GM21737 (cell line): ENCODE results near the gene FOXD4L3.
"Not testable (repeated sequence)": the region's sequence is repeated elsewhere in the genome, so short reads cannot be mapped to it uniquely, and the experiment has no call there.

ENCODE experiments used
- ATAC-seq: cut with Tn5 transposase; IDR thresholded peaks from one replicate; pipeline ENCODE4 v1.9.1; 2021; ENCODE audit warnings: mild to moderate bottlenecking, moderate library complexity; ENCODE audit not compliant: unreplicated experiment

The FOXD4L3 gene

GRCh38 chr9:68302567-68302966 lies at the start of gene FOXD4L3:
Gene FOXD4L3, plus strand, starts transcription at chr9:68302867. Its CDS starts 85 bp downstream, at chr9:68302952.
- not testable (repeated sequence) for ATAC-seq

GRCh38 chr9:68281041-68281440 lies 21.6 kb upstream of the FOXD4L3 start:
- not testable (repeated sequence) for ATAC-seq

GRCh38 chr9:68303771-68304170 lies 1.1 kb downstream of the FOXD4L3 start:
- not testable (repeated sequence) for ATAC-seq

DNA sequence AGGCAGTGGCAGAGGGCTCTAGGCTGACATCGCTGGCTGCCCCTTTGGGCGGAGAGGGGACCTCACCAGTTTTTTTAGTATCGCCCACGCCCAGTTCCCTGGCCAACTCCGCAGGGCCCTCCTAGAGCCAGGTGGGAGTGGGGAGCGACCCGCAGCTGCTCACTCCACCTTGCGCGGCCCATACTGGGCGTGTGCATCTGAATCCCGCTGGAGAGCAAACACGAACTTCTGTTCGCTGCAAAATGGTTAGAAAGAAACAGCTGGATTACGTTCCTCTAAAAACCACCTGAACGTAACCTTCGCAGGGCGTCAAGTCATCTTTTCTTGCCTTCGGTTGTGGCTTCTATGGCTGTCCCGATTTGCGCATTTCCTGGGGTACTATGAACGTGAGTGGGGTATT lies 1.5 kb downstream of the FOXD4L3 start:
- ATAC-seq = not testable (repeated sequence)

- ATAC-seq = not testable (repeated sequence)
Observed at GRCh38 chr9:68304777-68305176, 2.1 kb downstream of the FOXD4L3 start.

- not testable (repeated sequence) for ATAC-seq
Observed at GRCh38 chr9:68305680-68306285, 3.1 kb downstream of the FOXD4L3 start.

DNA sequence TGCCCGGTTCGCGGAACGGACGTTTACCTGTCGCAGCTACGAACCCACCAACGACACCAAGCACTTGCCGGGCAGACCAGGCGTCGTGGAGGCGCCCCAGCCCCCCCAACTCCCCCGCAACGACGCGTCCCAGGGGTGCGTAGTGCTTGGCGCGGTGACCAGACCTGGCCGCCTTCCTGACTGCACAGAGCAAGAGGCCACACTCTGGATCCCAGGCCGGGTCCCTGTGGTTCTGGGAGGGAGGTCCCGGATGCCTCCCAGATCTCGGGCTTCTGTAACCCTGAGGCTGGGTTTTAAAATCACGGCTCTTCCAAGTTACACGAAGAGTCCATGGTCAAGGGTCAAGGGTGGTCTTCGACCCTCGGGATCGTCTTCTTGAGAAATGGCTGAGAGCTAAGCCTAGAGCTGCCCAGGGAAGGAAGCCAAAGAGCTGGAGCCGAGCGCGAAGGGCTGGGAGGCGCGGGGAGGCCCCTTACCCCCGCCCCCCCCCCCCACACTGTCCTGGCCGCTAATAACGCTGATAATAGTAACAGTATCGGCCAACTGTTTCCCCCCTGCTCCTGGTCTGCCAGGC lies 3.8 kb downstream of the FOXD4L3 start:
- ATAC-seq = not testable (repeated sequence)

DNA sequence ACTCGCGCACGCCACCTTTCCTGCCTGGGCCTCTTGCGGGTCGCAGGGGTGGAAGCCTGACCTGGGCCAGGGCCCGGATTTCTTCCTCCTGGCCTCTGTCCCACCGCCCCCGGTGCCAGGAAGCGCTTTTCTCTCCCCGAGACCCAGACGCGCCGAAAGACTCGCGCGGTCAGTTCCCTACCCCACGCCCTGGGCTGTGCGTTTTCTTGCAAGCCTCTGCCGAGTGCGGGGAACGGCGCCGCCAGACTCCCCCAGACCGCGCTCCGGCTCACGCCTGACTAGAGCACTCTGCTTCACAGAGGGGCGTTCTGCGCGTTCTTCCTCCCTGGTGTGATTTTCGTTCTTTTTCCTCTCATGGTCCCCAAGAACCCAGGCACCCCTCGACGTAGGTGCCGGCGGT lies 4.5 kb downstream of the FOXD4L3 start:
- not testable (repeated sequence) for ATAC-seq

GRCh38 chr9:68307654-68308053 lies 5.0 kb downstream of the FOXD4L3 start:
- ATAC-seq = not testable (repeated sequence)

DNA sequence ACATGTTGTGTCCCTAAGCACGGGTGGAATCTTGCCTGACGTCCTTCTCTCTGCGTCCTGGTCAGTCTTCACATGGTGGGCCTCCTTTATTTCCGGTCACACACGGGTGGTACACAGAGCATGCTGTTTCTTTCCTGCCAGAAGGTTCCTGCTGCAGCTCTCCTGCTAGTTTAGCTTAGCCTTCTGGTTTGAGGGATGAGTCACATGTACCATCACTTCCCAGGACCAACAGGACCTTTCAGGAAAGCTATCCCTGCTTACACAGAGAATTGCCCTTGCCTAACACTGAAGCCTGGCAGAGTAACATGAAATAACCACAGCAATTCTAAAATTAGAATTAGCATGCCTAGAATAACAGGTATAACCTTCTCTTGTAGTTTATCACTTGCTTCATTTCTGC lies 8.5 kb downstream of the FOXD4L3 start:
- ATAC-seq = not testable (repeated sequence)

- not testable (repeated sequence) for ATAC-seq
Observed at GRCh38 chr9:68318209-68318608, 15.5 kb downstream of the FOXD4L3 start.

DNA sequence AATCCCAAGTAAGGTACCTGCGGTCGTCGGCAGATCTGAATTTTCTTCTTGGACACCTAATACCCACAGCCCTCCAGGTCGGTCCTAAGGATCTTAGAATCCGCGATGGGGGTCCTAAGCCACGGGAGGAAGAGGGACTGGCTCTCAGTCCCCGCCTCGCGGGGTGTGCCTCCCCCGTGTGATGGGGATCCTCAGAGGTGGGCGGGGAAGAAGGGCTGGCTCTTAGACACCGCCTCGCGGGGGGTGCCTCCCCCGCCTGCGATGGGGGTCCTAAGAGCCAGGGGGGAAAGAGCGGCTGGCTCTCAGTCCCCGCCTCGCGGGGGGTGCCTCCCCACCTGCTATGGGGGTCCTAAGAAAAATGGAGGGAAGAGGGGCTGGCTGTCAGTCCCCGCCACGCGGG lies 21.1 kb downstream of the FOXD4L3 start:
- not testable (repeated sequence) for ATAC-seq

GRCh38 chr9:68324518-68324917 lies 21.9 kb downstream of the FOXD4L3 start:
- not testable (repeated sequence) for ATAC-seq

DNA sequence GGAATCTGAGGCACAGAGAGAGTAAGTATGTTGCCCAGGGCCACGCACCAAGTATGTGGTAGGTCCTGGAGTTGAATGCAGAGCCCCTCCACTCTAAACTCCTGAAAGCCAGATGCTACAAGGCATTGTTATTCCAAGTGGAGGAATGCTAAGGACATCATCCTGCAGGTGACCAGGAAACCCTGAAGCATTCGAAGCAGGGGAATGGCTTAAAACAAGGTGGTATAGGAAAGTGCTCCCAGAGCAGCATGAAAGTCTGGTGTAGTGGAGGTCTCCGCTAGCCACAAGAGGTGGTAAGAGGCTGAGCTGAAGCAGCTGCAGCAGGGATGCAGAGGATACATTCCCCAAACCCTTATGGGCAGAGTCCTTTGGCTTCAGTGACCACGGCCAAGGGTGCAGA lies 26.4 kb downstream of the FOXD4L3 start:
- not testable (repeated sequence) for ATAC-seq

DNA sequence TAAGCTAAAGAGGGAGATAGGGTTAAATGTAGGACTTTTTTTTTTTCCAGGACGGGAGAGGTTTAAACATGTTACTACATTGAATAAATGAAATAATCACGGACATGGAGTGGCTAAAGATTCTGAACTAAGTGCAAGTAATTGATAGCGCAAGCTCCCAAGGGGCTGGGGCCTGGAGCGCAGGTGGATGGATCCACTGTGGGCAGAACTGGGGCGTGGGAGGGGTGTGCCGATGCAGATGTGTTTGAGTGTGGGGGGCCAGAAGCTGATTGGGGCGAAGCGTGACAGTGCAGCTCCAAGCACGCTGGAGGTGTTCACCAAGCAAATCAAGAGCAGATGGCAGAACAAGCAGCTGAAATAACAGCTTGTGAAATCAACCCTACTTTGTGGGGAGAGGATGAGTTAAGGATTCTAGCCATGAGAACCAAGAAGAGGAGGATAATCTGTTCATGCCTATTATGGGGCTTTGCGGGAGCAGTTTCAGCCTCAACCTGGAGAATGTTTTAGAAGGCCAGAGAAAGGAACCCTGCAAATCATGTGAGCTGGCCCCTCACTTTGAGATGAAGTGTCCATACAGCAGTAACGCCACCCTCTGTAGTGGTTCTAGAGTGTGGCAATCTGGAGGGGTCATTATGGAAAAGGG lies 28.0 kb downstream of the FOXD4L3 start:
- not testable (repeated sequence) for ATAC-seq

GRCh38 chr9:68332122-68332521 lies 29.5 kb downstream of the FOXD4L3 start:
- ATAC-seq = not testable (repeated sequence)

GRCh38 chr9:68335935-68336334 lies 33.3 kb downstream of the FOXD4L3 start:
- ATAC-seq = not testable (repeated sequence)

DNA sequence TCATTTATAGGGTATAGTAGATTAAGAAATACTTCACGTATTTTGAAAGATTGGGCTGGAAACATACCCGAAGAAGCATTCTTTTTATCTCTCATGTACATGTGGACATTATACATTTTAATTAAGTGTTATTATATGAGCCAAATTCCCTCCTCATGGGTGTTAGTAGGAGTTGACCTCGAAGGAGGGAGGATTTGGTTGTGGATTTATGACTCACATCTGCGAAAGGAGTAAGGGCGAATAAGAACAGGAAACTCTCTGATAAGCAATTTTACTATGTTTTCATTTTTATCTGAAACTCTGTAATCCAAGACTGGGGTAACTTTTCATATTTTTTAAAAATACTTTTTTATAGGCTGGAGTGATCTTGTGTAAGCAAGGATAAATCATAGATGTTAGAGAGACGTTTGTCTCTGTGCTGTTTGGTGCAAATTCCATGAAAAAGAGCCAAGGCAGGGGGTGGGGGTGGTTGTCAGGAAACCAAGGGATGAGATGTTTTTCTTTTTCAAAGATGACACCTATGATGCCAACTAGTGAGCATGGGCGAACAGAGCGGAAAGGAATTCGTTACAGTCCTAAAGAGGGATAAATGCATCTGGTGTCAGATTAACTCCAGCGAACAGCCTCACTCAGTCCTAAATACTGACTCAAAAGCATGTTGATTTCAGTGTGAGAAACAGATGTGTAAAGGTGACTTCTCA lies 34.1 kb downstream of the FOXD4L3 start:
- not testable (repeated sequence) for ATAC-seq

- not testable (repeated sequence) for ATAC-seq
Observed at GRCh38 chr9:68338000-68338399, 35.3 kb downstream of the FOXD4L3 start.

DNA sequence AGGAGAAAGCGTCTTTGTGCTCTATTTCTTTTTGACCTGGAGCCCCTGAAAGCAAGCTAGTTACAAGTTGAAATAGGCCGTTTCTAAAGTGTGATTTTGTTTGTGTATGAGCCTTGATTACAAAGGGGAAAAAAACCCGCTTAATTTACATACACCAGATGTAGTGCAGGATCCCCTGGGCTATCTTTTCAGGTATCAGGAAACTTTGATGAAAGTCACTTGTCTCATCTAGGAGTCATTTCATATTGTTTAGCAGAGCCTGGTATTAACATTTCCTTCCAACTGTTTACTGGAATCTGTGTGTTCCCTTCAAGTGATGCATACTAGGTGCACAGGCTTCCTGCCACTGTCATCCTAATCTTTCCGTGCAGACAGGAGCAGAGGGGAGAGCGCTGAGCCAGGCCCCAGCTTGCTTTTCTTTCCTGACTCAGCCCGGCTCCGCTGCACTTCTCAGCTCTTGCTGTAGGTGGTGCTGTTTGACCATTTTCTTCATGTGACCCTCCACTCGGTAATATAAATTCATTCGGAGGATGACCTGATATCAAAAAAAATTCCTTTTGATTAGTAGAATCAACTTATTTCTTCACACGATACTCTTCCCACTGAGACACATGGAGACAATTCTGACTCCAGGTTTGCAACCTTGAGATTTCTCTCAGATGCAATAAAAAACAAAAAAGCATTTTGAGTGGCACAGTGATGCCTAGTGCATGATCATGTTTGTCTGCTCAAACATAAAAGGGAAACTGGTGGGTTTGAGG lies 39.8 kb downstream of the FOXD4L3 start:
- ATAC-seq = not testable (repeated sequence)

DNA sequence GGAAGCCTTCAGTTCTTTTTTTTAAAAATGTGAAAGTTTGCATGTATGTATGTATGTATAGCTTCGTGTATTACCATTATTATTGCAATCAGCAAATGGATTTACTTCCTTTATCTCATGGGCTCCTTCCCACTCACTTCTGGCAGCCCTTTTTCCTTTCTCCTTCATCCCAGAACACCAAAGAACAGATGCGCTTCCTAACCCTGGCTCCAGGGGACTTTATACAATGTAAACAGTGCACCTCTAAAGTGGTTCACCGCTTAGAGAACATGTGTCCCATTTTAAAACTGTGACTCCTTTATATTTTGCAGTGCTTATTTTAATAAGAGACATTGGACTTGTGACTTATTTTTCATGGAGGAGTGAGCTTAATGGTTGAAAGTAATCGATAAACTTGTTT lies 40.6 kb downstream of the FOXD4L3 start:
- ATAC-seq = not testable (repeated sequence)
